HCT116 (cell line): ENCODE measurements around the gene OLA1. TPM values are rescaled to one million over a fixed set of nuclear protein-coding genes. Genes with fewer than 3 reads are reported as not detected.

ENCODE experiments used
- ATAC-seq: fragments of 200-7000 bp; cut with Tn5 transposase; 2 replicates; pipeline ENCODE4 v1.9.1; 2020; ENCODE audit warnings: mild to moderate bottlenecking, moderate library complexity
- BruUV-seq: library from RNA; stranded (reverse); fragments of 400-500 nt; replicated peaks from 2 replicates; lab custom pipeline; 2021; lab: Mats Ljungman, UMichigan
- CTCF ChIA-PET: fragments of 300-600 bp; sonication (Branson Sonifier 250); formaldehyde crosslinking; loops from one replicate; lab custom pipeline; 2021; ENCODE audit warnings: antibody characterized with exemption; lab: Charles Lee
- POLR2A ChIA-PET: fragments of 300-600, 350-600 bp; sonication (Branson Sonifier 250); formaldehyde crosslinking; loops from one replicate; lab custom pipeline; 2021; ENCODE audit warnings: antibody characterized with exemption; lab: Charles Lee
- RAD21 ChIA-PET, 2 experiments: fragments of 300-600 bp; sonication (Branson Sonifier 250); formaldehyde crosslinking; loops; one replicate each; lab custom pipeline; 2023; ENCODE audit warnings: low total read pairs in 2 of 2; ENCODE audit not compliant: uncharacterized antibody in 2 of 2, unreplicated experiment in 2 of 2, low non-redundant PET in 1 of 2; lab: Charles Lee
- DNase-seq: peaks from one replicate; pipeline ENCODE4 v3.0.0-alpha.2; 2010; ENCODE audit warnings: low read depth, low spot score
- H2AFZ ChIP-seq: fragments of 200-600 bp; shearing (Covaris generic), sonication (generic); 2 replicates; pipeline ENCODE4 v1.6.1; 2017; ENCODE audit warnings: low read depth, mixed run types, mixed read lengths, antibody characterized with exemption, low read length; ENCODE audit not compliant: poor library complexity, severe bottlenecking
- H3K27ac ChIP-seq: 2 replicates; pipeline ENCODE4 v1.5.1; 2012; ENCODE audit warnings: low read depth, low read length
- H3K27me3 ChIP-seq: fragments of 200-600 bp; sonication (generic); 2 replicates; pipeline ENCODE4 v1.6.1; 2016; ENCODE audit warnings: mixed run types, low read length, mixed read lengths; ENCODE audit not compliant: insufficient read depth
- H3K36me3 ChIP-seq, 2 experiments: fragments of 200-500 bp in 1 of 2; fragments of 200-600 bp in 1 of 2; sonication (Bioruptor generic) in 1 of 2; sonication (generic) in 1 of 2; 2 replicates each; pipeline versions ENCODE4 v1.5.1 to v1.6.1; 2014 to 2016; ENCODE audit warnings: low read length in 2 of 2, inconsistent platforms in 1 of 2, mixed read lengths in 1 of 2, mixed run types in 1 of 2; ENCODE audit not compliant: insufficient read depth in 2 of 2, control insufficient read depth in 1 of 2
- H3K4me1 ChIP-seq, 2 experiments: fragments of 200-600 bp in 1 of 2; sonication (generic) in 1 of 2; 2 replicates each; pipeline versions ENCODE4 v1.5.1 to v1.6.1; 2012 to 2017; ENCODE audit warnings: low read length in 2 of 2, inconsistent platforms in 1 of 2, mild to moderate bottlenecking in 1 of 2, mixed read lengths in 1 of 2, mixed run types in 1 of 2, moderate library complexity in 1 of 2; ENCODE audit not compliant: insufficient read depth in 2 of 2, control insufficient read depth in 1 of 2
- H3K4me2 ChIP-seq: fragments of 200-600 bp; sonication (generic); 2 replicates; pipeline ENCODE4 v1.6.1; 2017; ENCODE audit warnings: mixed run types, low read length, mixed read lengths
- H3K4me3 ChIP-seq, 2 experiments: fragments of 200-600 bp in 1 of 2; sonication (generic) in 1 of 2; replicated peaks in 1 of 2; 2 replicates each; pipeline ENCODE4 v1.5.1; 2011 to 2016; ENCODE audit warnings: low read length in 2 of 2, control low read depth in 1 of 2, low read depth in 1 of 2, mild to moderate bottlenecking in 1 of 2, mixed read lengths in 1 of 2, mixed run types in 1 of 2
- H3K79me2 ChIP-seq: fragments of 200-600 bp; sonication (generic); 2 replicates; pipeline ENCODE4 v1.6.1; 2017; ENCODE audit warnings: mild to moderate bottlenecking, mixed run types, low read length, moderate library complexity, mixed read lengths; ENCODE audit not compliant: insufficient read depth
- H3K9ac ChIP-seq: fragments of 200-600 bp; sonication (generic); 2 replicates; pipeline ENCODE4 v1.6.1; 2016; ENCODE audit warnings: low read length, mixed read lengths
- H3K9me2 ChIP-seq: fragments of 200-600 bp; sonication (generic), shearing (Covaris generic); 2 replicates; pipeline ENCODE4 v1.6.1; 2017; ENCODE audit warnings: mixed run types, mild to moderate bottlenecking, moderate library complexity; ENCODE audit not compliant: insufficient read depth
- H3K9me3 ChIP-seq, 2 experiments: fragments of 200-500 bp in 1 of 2; fragments of 200-600 bp in 1 of 2; sonication (Bioruptor generic) in 1 of 2; sonication (generic) in 1 of 2; 2 replicates each; pipeline ENCODE4 v1.6.1; 2014 to 2017; ENCODE audit warnings: low read length in 2 of 2, mixed read lengths in 2 of 2, inconsistent platforms in 1 of 2, low read depth in 1 of 2, mild to moderate bottlenecking in 1 of 2, mixed run types in 1 of 2, moderate library complexity in 1 of 2; ENCODE audit not compliant: control insufficient read depth in 1 of 2, insufficient read depth in 1 of 2
- H4K20me1 ChIP-seq: fragments of 200-600 bp; sonication (generic), shearing (Covaris generic); 2 replicates; pipeline ENCODE4 v1.6.1; 2017; ENCODE audit warnings: mixed run types, mild to moderate bottlenecking, moderate library complexity; ENCODE audit not compliant: insufficient read depth
- CBX3 ChIP-seq: IDR thresholded peaks from 2 replicates; pipeline ENCODE4 v1.6.1; 2012; ENCODE audit warnings: low read depth
- EZH2phosphoT487 ChIP-seq: fragments of 200-600 bp; IDR thresholded peaks from 2 replicates; pipeline ENCODE4 v1.6.1; 2018; ENCODE audit warnings: antibody characterized with exemption, borderline replicate concordance
- SP1 ChIP-seq: IDR thresholded peaks from 2 replicates; pipeline ENCODE4 v1.6.1; 2012; ENCODE audit warnings: low read depth
- YY1 ChIP-seq: IDR thresholded peaks from 2 replicates; pipeline ENCODE4 v1.6.1; 2011; ENCODE audit warnings: low read length, low read depth, moderate library complexity, mild to moderate bottlenecking; ENCODE audit not compliant: insufficient replicate concordance; ENCODE audit errors: extremely low read depth
- ZFX ChIP-seq: fragments of 450-650 bp; IDR thresholded peaks from 2 replicates; pipeline ENCODE4 v1.6.1; 2017
- intact Hi-C: fragments of 100-400 bp; cut with micrococcal nuclease; formaldehyde crosslinking; loops from 2 replicates; pipeline ENCODE4 v1.10.0; 2022
- total RNA-seq: library from RNA; stranded (reverse); gene quantifications from one replicate; pipeline ENCODE4 v1.2.1, GENCODE V29; 2021; ENCODE audit not compliant: unreplicated experiment
- TF ChIP-seq, protein P1 (sequence below): IDR thresholded peaks from 2 replicates; pipeline ENCODE4 v1.6.1; 2011; ENCODE audit warnings: mild to moderate bottlenecking, low read length, moderate library complexity; ENCODE audit not compliant: insufficient replicate concordance; ENCODE audit errors: extremely low read depth
- TF ChIP-seq, protein P2 (sequence below), 3 experiments: fragments of 200-600 bp in 1 of 3; sonication (generic) in 1 of 3; IDR thresholded peaks in 2 of 3; conservative IDR thresholded peaks in 1 of 3; 2 replicates each; pipeline ENCODE4 v1.5.1; 2012 to 2017; ENCODE audit warnings: low read depth in 2 of 3, low read length in 2 of 3, antibody characterized with exemption in 1 of 3, borderline replicate concordance in 1 of 3, control low read depth in 1 of 3, mild to moderate bottlenecking in 1 of 3, mixed read lengths in 1 of 3, mixed run types in 1 of 3, moderate library complexity in 1 of 3; ENCODE audit not compliant: insufficient read depth in 1 of 3

Gene OLA1
- total RNA-seq, 1 experiment from 2014 or later: 219 TPM

DNA sequence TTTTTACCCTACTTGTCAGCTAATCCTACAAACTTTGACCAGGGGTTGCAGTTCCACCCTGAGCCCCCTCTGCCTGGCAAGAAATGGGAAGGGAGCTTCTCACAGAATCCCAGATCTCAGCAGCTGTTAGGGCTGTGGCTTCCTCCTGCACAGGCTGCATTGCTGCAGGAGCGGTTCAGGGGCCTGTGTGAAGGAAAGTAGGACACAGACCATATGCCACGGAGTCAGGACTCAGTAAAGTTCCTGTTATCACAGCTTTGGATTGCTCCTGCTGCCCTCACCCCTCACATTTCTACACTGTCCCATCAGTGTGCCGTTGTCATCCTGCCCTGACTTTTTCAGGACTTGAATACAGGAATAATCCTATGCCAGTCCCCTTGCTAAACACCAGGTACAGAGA lies 220.4 kb downstream of the OLA1 start:
- Histone ChIP-seq H2AFZ (no peak overlapping the region), H3K4me1 (peaks cover 0 to 41% of the 10 kb centered on the region in 2 experiments; a peak in 3 of 4 replicates), H3K79me2 (no peaks in the 10 kb centered on the region), H3K27ac (no peak overlapping the region), H3K4me2 (no peak overlapping the region), H4K20me1 (no peaks in the 10 kb centered on the region), H3K4me3 (no peak overlapping the region), H3K9me3 (no peaks in the 10 kb centered on the region), H3K9ac (no peak overlapping the region), H3K9me2 (no peaks in the 10 kb centered on the region), H3K27me3 (no peaks in the 10 kb centered on the region), H3K36me3 (no peaks in the 10 kb centered on the region)
- DNase-seq (no peak), ATAC-seq (no peak)
- TF ChIP-seq EZH2phosphoT487 (no peak), CBX3 (no peak), ZFX (no peak), YY1 (no peak), SP1 (no peak)
- TF ChIP-seq, protein P1, sequence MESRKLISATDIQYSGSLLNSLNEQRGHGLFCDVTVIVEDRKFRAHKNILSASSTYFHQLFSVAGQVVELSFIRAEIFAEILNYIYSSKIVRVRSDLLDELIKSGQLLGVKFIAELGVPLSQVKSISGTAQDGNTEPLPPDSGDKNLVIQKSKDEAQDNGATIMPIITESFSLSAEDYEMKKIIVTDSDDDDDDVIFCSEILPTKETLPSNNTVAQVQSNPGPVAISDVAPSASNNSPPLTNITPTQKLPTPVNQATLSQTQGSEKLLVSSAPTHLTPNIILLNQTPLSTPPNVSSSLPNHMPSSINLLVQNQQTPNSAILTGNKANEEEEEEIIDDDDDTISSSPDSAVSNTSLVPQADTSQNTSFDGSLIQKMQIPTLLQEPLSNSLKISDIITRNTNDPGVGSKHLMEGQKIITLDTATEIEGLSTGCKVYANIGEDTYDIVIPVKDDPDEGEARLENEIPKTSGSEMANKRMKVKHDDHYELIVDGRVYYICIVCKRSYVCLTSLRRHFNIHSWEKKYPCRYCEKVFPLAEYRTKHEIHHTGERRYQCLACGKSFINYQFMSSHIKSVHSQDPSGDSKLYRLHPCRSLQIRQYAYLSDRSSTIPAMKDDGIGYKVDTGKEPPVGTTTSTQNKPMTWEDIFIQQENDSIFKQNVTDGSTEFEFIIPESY: no peak
- TF ChIP-seq, protein P2, sequence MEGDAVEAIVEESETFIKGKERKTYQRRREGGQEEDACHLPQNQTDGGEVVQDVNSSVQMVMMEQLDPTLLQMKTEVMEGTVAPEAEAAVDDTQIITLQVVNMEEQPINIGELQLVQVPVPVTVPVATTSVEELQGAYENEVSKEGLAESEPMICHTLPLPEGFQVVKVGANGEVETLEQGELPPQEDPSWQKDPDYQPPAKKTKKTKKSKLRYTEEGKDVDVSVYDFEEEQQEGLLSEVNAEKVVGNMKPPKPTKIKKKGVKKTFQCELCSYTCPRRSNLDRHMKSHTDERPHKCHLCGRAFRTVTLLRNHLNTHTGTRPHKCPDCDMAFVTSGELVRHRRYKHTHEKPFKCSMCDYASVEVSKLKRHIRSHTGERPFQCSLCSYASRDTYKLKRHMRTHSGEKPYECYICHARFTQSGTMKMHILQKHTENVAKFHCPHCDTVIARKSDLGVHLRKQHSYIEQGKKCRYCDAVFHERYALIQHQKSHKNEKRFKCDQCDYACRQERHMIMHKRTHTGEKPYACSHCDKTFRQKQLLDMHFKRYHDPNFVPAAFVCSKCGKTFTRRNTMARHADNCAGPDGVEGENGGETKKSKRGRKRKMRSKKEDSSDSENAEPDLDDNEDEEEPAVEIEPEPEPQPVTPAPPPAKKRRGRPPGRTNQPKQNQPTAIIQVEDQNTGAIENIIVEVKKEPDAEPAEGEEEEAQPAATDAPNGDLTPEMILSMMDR (IDR thresholded peaks at IDR 0.05 in 2 of 3, conservative IDR thresholded peaks at IDR 0.05 in 1 of 3; ENCODE audit: borderline replicate concordance in 1 of 3, insufficient read depth in 1 of 3, low read depth in 2 of 3, low read length in 2 of 3): no peak
- ChIA-PET RAD21 (no interaction called here), POLR2A (no interaction called here), CTCF (no interaction called here)
- intact Hi-C loops: no loop called here
- BruUV-seq: no TSS peak
